ENCODE results near the gene BACE2. TPM values are rescaled to one million over a fixed set of nuclear protein-coding genes. Genes with fewer than 3 reads are reported as not detected.
"Not testable (repeated sequence)": the region's sequence is repeated elsewhere in the genome, so short reads cannot be mapped to it uniquely, and the experiment has no call there.

Gene BACE2
- total RNA-seq, 1 experiment from 2014 or later: 502 TPM

GRCh38 chr21:41169701-41170100 lies 1.7 kb downstream of the BACE2 start:
- peak; percentile 92 for DNase-seq (ENCODE audit: low read depth, low spot score)
- in situ Hi-C loops (cut with HindIII; ENCODE audit: low pct_unique_long_range_greater_than_20kb, low sequenced_read_pairs): no loop called here

GRCh38 chr21:41170442-41170841 lies 2.5 kb downstream of the BACE2 start:
- in situ Hi-C loops (cut with HindIII; ENCODE audit: low pct_unique_long_range_greater_than_20kb, low sequenced_read_pairs): no loop called here
- peak; percentile 83 for DNase-seq (ENCODE audit: low read depth, low spot score)

- in situ Hi-C loops (cut with HindIII; ENCODE audit: low pct_unique_long_range_greater_than_20kb, low sequenced_read_pairs): no loop called here
- DNase-seq (ENCODE audit: low read depth, low spot score): peak; percentile 97
These were observed 3.1 kb downstream of the BACE2 start for GRCh38 chr21:41170859-41171609.

GRCh38 chr21:41175080-41175479 lies 7.1 kb downstream of the BACE2 start:
- in situ Hi-C loops (cut with HindIII; ENCODE audit: low pct_unique_long_range_greater_than_20kb, low sequenced_read_pairs): no loop called here
- no peak for DNase-seq (ENCODE audit: low read depth, low spot score)

GRCh38 chr21:41176846-41177245 lies 8.9 kb downstream of the BACE2 start:
- DNase-seq (ENCODE audit: low read depth, low spot score): peak; percentile 45
- in situ Hi-C loops (cut with HindIII; ENCODE audit: low pct_unique_long_range_greater_than_20kb, low sequenced_read_pairs): no loop called here

GRCh38 chr21:41180752-41181151 lies 12.8 kb downstream of the BACE2 start:
- in situ Hi-C loops (cut with HindIII; ENCODE audit: low pct_unique_long_range_greater_than_20kb, low sequenced_read_pairs): no loop called here
- no peak for DNase-seq (ENCODE audit: low read depth, low spot score)

- in situ Hi-C loops (cut with HindIII; ENCODE audit: low pct_unique_long_range_greater_than_20kb, low sequenced_read_pairs): no loop called here
- no peak for DNase-seq (ENCODE audit: low read depth, low spot score)
These were observed 14.6 kb downstream of the BACE2 start for GRCh38 chr21:41182547-41182946.

GRCh38 chr21:41183575-41183974 lies 15.6 kb downstream of the BACE2 start:
- DNase-seq (ENCODE audit: low read depth, low spot score): no peak
- in situ Hi-C loops (cut with HindIII; ENCODE audit: low pct_unique_long_range_greater_than_20kb, low sequenced_read_pairs): no loop called here

GRCh38 chr21:41185802-41186201 lies 17.8 kb downstream of the BACE2 start:
- no peak for DNase-seq (ENCODE audit: low read depth, low spot score)
- in situ Hi-C loops (cut with HindIII; ENCODE audit: low pct_unique_long_range_greater_than_20kb, low sequenced_read_pairs): no loop called here

GRCh38 chr21:41186755-41187536 lies 19.0 kb downstream of the BACE2 start:
- peak; percentile 48 for DNase-seq (ENCODE audit: low read depth, low spot score)
- in situ Hi-C loops (cut with HindIII; ENCODE audit: low pct_unique_long_range_greater_than_20kb, low sequenced_read_pairs): no loop called here

GRCh38 chr21:41187537-41188025 lies 19.6 kb downstream of the BACE2 start:
- DNase-seq (ENCODE audit: low read depth, low spot score): no peak
- in situ Hi-C loops (cut with HindIII; ENCODE audit: low pct_unique_long_range_greater_than_20kb, low sequenced_read_pairs): no loop called here

- DNase-seq (ENCODE audit: low read depth, low spot score): peak; percentile 26
- in situ Hi-C loops (cut with HindIII; ENCODE audit: low pct_unique_long_range_greater_than_20kb, low sequenced_read_pairs): no loop called here
These were observed 20.7 kb downstream of the BACE2 start for GRCh38 chr21:41188486-41189149.

GRCh38 chr21:41189150-41189745 lies 21.3 kb downstream of the BACE2 start:
- in situ Hi-C loops (cut with HindIII; ENCODE audit: low pct_unique_long_range_greater_than_20kb, low sequenced_read_pairs): no loop called here
- no peak for DNase-seq (ENCODE audit: low read depth, low spot score)

- DNase-seq (ENCODE audit: low read depth, low spot score); in situ Hi-C loops (cut with HindIII; ENCODE audit: low pct_unique_long_range_greater_than_20kb, low sequenced_read_pairs): not testable (repeated sequence)
These were observed 24.6 kb downstream of the BACE2 start for GRCh38 chr21:41192552-41192951.

GRCh38 chr21:41195311-41195710 lies 27.4 kb downstream of the BACE2 start:
- in situ Hi-C loops (cut with HindIII; ENCODE audit: low pct_unique_long_range_greater_than_20kb, low sequenced_read_pairs): no loop called here
- no peak for DNase-seq (ENCODE audit: low read depth, low spot score)

- no peak for DNase-seq (ENCODE audit: low read depth, low spot score)
- in situ Hi-C loops (cut with HindIII; ENCODE audit: low pct_unique_long_range_greater_than_20kb, low sequenced_read_pairs): no loop called here
These were observed 29.0 kb downstream of the BACE2 start for GRCh38 chr21:41196993-41197392.

- DNase-seq (ENCODE audit: low read depth, low spot score): no peak
- in situ Hi-C loops (cut with HindIII; ENCODE audit: low pct_unique_long_range_greater_than_20kb, low sequenced_read_pairs): no loop called here
These were observed 29.6 kb downstream of the BACE2 start for GRCh38 chr21:41197582-41197981.

GRCh38 chr21:41198647-41199046 lies 30.7 kb downstream of the BACE2 start:
- DNase-seq (ENCODE audit: low read depth, low spot score); in situ Hi-C loops (cut with HindIII; ENCODE audit: low pct_unique_long_range_greater_than_20kb, low sequenced_read_pairs): not testable (repeated sequence)
